Mesenchymal stem cell (in vitro differentiated cells and primary cell): Measurements from ENCODE around the gene RAPGEF1.

Experiments
- DNase-seq: peaks from one replicate; pipeline ENCODE4 v3.0.0-alpha.2; 2013
- H2AFZ ChIP-seq: one replicate; pipeline ENCODE4 v1.6.1; 2013; ENCODE audit warnings: low read depth, mild to moderate bottlenecking, control low read depth, inconsistent platforms, low read length, moderate library complexity
- H2AK5ac ChIP-seq: 2 replicates; pipeline ENCODE4 v1.6.1; 2013; ENCODE audit warnings: low read length, moderate library complexity, mild to moderate bottlenecking, inconsistent platforms; ENCODE audit not compliant: severe bottlenecking
- H2BK120ac ChIP-seq: one replicate; pipeline ENCODE4 v1.6.1; 2013; ENCODE audit warnings: low read depth, mild to moderate bottlenecking, inconsistent platforms, low read length, moderate library complexity
- H2BK12ac ChIP-seq, 2 experiments: one replicate each; pipeline ENCODE4 v1.6.1; 2013; ENCODE audit warnings: inconsistent platforms in 2 of 2, low read length in 2 of 2, mild to moderate bottlenecking in 2 of 2, moderate library complexity in 2 of 2, control low read depth in 1 of 2
- H2BK15ac ChIP-seq: one replicate; pipeline ENCODE4 v1.6.1; 2013; ENCODE audit warnings: mild to moderate bottlenecking, low read depth, inconsistent platforms; ENCODE audit not compliant: poor library complexity, severe bottlenecking
- H2BK5ac ChIP-seq: 2 replicates; pipeline ENCODE4 v1.6.1; 2013; ENCODE audit warnings: low read depth, mild to moderate bottlenecking, low read length, control low read depth, inconsistent platforms; ENCODE audit not compliant: poor library complexity, severe bottlenecking
- H3K14ac ChIP-seq, 2 experiments: one replicate each; pipeline ENCODE4 v1.6.1; 2013; ENCODE audit warnings: inconsistent platforms in 2 of 2, low read length in 2 of 2, control low read depth in 1 of 2, mild to moderate bottlenecking in 1 of 2, moderate library complexity in 1 of 2
- H3K18ac ChIP-seq, 2 experiments: one replicate each; pipeline ENCODE4 v1.6.1; 2013; ENCODE audit warnings: inconsistent platforms in 2 of 2, low read length in 2 of 2, control low read depth in 1 of 2, low read depth in 1 of 2, mild to moderate bottlenecking in 1 of 2
- H3K23ac ChIP-seq, 2 experiments: one replicate each; pipeline ENCODE4 v1.6.1; 2013; ENCODE audit warnings: inconsistent platforms in 2 of 2, low read length in 2 of 2, mild to moderate bottlenecking in 2 of 2, moderate library complexity in 2 of 2, control low read depth in 1 of 2
- H3K27ac ChIP-seq: 2 replicates; pipeline ENCODE4 v1.5.1; 2013; ENCODE audit warnings: mild to moderate bottlenecking, moderate library complexity, low read length, control low read depth, inconsistent platforms; ENCODE audit not compliant: poor library complexity, severe bottlenecking
- H3K27me3 ChIP-seq, 2 experiments: 2 replicates each; pipeline versions ENCODE4 v1.6.1 to v1.7.0; 2013; ENCODE audit warnings: low read length in 2 of 2, mild to moderate bottlenecking in 2 of 2, moderate library complexity in 2 of 2, control low read depth in 1 of 2, inconsistent platforms in 1 of 2; ENCODE audit not compliant: control insufficient read depth in 1 of 2, insufficient read depth in 1 of 2
- H3K36me3 ChIP-seq, 2 experiments: 2 replicates each; pipeline versions ENCODE4 v1.6.1 to v1.7.0; 2013; ENCODE audit warnings: low read length in 2 of 2, control low read depth in 1 of 2, inconsistent platforms in 1 of 2, low read depth in 1 of 2, mild to moderate bottlenecking in 1 of 2; ENCODE audit not compliant: insufficient read depth in 2 of 2, control insufficient read depth in 1 of 2
- H3K4ac ChIP-seq, 2 experiments: one replicate each; pipeline ENCODE4 v1.6.1; 2013; ENCODE audit warnings: inconsistent platforms in 2 of 2, low read length in 2 of 2, mild to moderate bottlenecking in 2 of 2, moderate library complexity in 2 of 2, control low read depth in 1 of 2, low read depth in 1 of 2
- H3K4me1 ChIP-seq: 2 replicates; pipeline ENCODE4 v1.6.1; 2013; ENCODE audit warnings: low read depth, low read length, control low read depth; ENCODE audit not compliant: control insufficient read depth, insufficient read depth
- H3K4me2 ChIP-seq: 2 replicates; pipeline ENCODE4 v1.6.1; 2013; ENCODE audit warnings: low read length, mild to moderate bottlenecking, inconsistent platforms; ENCODE audit not compliant: poor library complexity, severe bottlenecking
- H3K4me3 ChIP-seq, 2 experiments: 2 replicates each; pipeline versions ENCODE4 v1.5.1 to v1.7.0; 2013; ENCODE audit warnings: low read length in 2 of 2, mild to moderate bottlenecking in 2 of 2, control low read depth in 1 of 2, low read depth in 1 of 2; ENCODE audit not compliant: insufficient read depth in 1 of 2
- H3K79me1 ChIP-seq: replicated peaks from 2 replicates; pipeline ENCODE4 v1.6.1; 2013; ENCODE audit warnings: mild to moderate bottlenecking, control low read depth, low read length, inconsistent platforms; ENCODE audit not compliant: poor library complexity, severe bottlenecking
- H3K9ac ChIP-seq: 2 replicates; pipeline ENCODE4 v1.7.0; 2013; ENCODE audit warnings: mild to moderate bottlenecking, low read length, moderate library complexity
- H3K9me3 ChIP-seq: 2 replicates; pipeline ENCODE4 v1.7.0; 2013; ENCODE audit warnings: mild to moderate bottlenecking, low read length; ENCODE audit not compliant: control insufficient read depth
- H4K8ac ChIP-seq: one replicate; pipeline ENCODE4 v1.6.1; 2013; ENCODE audit warnings: inconsistent platforms, mild to moderate bottlenecking, low read length, moderate library complexity
- H4K91ac ChIP-seq: one replicate; pipeline ENCODE4 v1.6.1; 2013; ENCODE audit warnings: mild to moderate bottlenecking, low read length, inconsistent platforms
- WGBS: methylation state at CpG from one replicate; pipeline ENCODE4 v1.1.7; 2013; ENCODE audit warnings: mixed read lengths; 5-methylcytosine and 5-hydroxymethylcytosine counted together

RAPGEF1 gene

GRCh38 chr9:131627326-131627647 is 112.6 kb downstream of the RAPGEF1 start:
- no peak overlapping the region for H2BK12ac ChIP-seq
- WGBS, result 90% methylated on average over 8 of the region's 8 CpGs
- peaks cover 11% of the 10 kb centered on the region for H3K79me1 ChIP-seq
- H3K14ac ChIP-seq, result no peak overlapping the region
- no peak overlapping the region for H2BK120ac ChIP-seq
- H2BK15ac ChIP-seq, result no peak overlapping the region
- no peak overlapping the region for H3K4ac ChIP-seq
- DNase-seq, result no peak
- no peaks in the 10 kb centered on the region for H3K9me3 ChIP-seq
- H3K4me1 ChIP-seq, result peaks cover 34% of the 10 kb centered on the region
- no peak overlapping the region for H4K8ac ChIP-seq
- no peaks in the 10 kb centered on the region for H3K27me3 ChIP-seq
- H2AK5ac ChIP-seq, result no peak overlapping the region
- H2AFZ ChIP-seq, result no peak overlapping the region
- peak overlapping the region; percentile 53 for H3K4me2 ChIP-seq
- H3K18ac ChIP-seq, result peak overlapping the region in 1 of 2 experiments; percentile 35
- H3K9ac ChIP-seq, result no peak overlapping the region
- H3K36me3 ChIP-seq, result peaks cover 31 to 46% of the 10 kb centered on the region in 2 experiments
- no peak overlapping the region for H4K91ac ChIP-seq
- no peak overlapping the region for H3K4me3 ChIP-seq
- H3K27ac ChIP-seq, result peak overlapping the region; percentile 53
- no peak overlapping the region for H2BK5ac ChIP-seq
- H3K23ac ChIP-seq, result no peak overlapping the region

DNA sequence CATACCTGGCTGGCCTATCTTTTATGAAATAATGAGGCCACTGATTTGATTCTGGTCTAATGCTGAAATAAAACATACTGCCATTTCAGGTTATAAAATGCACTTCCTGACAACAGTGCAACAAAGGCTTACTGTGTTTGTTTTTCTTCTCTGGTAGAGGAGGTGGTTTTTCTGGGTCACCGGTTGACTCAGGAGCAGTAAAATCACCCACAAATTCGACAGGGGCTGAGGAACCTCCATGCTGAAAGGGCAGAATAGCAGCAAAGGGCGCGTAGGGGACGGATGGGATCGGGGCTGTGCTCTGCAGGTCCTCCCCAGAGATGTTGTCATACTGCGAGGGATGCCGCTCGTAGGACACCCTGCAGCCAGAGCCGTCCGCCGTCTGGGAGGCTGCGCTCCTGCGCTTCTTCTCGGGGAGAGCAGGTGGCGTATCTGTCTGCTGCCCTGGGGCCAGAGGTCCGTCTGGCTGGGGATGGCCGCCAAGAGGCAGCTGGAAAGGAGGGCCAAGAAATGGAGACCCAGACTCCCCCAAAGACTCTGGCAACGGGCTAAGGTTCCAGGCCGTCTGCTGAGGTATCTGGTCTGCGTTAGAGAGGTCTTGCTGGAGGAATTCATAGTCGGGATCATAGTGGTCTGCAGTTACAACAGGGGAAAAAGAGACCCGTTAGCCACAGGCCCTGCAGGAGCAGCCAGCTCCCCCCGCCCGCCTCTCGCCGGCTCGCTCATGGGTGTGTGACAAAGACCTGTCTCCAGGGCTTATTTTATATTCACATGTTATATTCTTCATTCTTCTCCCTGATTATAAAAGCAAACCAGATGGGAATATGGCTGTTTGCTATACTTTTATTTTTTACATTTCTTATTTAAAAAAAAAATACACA is 113.8 kb downstream of the RAPGEF1 start:
- H3K4me2 ChIP-seq, result no peak overlapping the region

DNA sequence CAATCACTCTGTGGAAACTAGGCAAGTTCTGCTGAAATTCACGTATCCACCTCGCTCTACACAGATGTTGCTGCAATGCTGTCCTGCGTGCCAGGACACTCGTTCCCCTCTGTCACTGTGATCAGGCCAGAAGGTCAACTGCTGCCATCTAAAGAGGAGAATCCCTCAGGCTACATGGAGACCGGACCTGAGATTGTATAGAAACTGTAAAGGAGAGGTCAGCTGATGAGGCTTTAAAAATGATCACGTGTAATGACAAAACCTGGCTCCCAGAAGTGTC is 114.4 kb downstream of the RAPGEF1 start:
- WGBS, result 98% methylated on average over 6 of the region's 6 CpGs
- Histone ChIP-seq H2BK120ac (no peak overlapping the region), H2BK5ac (no peak overlapping the region), H3K18ac (no peak overlapping the region), H3K14ac (no peak overlapping the region), H2AK5ac (no peak overlapping the region), H3K27ac (no peak overlapping the region), H3K4me3 (no peak overlapping the region), H2BK12ac (no peak overlapping the region), H3K27me3 (no peaks in the 10 kb centered on the region), H2BK15ac (no peak overlapping the region), H3K9ac (peak overlapping the region; percentile 37), H3K36me3 (peaks cover 45 to 52% of the 10 kb centered on the region in 2 experiments), H3K4me2 (no peak overlapping the region), H4K91ac (no peak overlapping the region), H2AFZ (no peak overlapping the region), H3K4me1 (peaks cover 39% of the 10 kb centered on the region), H3K4ac (no peak overlapping the region), H3K9me3 (no peaks in the 10 kb centered on the region), H3K23ac (no peak overlapping the region), H3K79me1 (peaks cover 11% of the 10 kb centered on the region), H4K8ac (no peak overlapping the region)
- DNase-seq, result no peak

More for the DNA sequence above, 113.8 kb downstream of the RAPGEF1 start:
- no peak overlapping the region for H3K14ac ChIP-seq
- no peak overlapping the region for H3K4ac ChIP-seq
- WGBS, result 89% methylated on average over 24 of the region's 28 CpGs
- no peak overlapping the region for H4K91ac ChIP-seq
- H2AK5ac ChIP-seq, result no peak overlapping the region
- no peak overlapping the region for H2BK12ac ChIP-seq
- H2AFZ ChIP-seq, result no peak overlapping the region
- H3K23ac ChIP-seq, result no peak overlapping the region
- H4K8ac ChIP-seq, result no peak overlapping the region
- no peak for DNase-seq
- H3K9ac ChIP-seq, result no peak overlapping the region
- H3K18ac ChIP-seq, result no peak overlapping the region
- no peaks in the 10 kb centered on the region for H3K9me3 ChIP-seq
- H3K4me3 ChIP-seq, result no peak overlapping the region
- H3K27me3 ChIP-seq, result no peaks in the 10 kb centered on the region
- H3K79me1 ChIP-seq, result peaks cover 13% of the 10 kb centered on the region
- no peak overlapping the region for H2BK15ac ChIP-seq
- H3K27ac ChIP-seq, result no peak overlapping the region
- peaks cover 34% of the 10 kb centered on the region for H3K4me1 ChIP-seq
- H2BK120ac ChIP-seq, result no peak overlapping the region
- H3K36me3 ChIP-seq, result peaks cover 40 to 49% of the 10 kb centered on the region in 2 experiments
- no peak overlapping the region for H2BK5ac ChIP-seq

- Histone ChIP-seq H3K23ac (no peak overlapping the region), H3K9me3 (no peaks in the 10 kb centered on the region), H2AK5ac (no peak overlapping the region), H3K4me2 (no peak overlapping the region), H3K79me1 (peaks cover 6% of the 10 kb centered on the region), H3K27ac (no peak overlapping the region), H2BK5ac (no peak overlapping the region), H3K18ac (no peak overlapping the region), H3K27me3 (no peaks in the 10 kb centered on the region), H3K14ac (no peak overlapping the region), H3K4me1 (peaks cover 39% of the 10 kb centered on the region), H2BK12ac (no peak overlapping the region), H2BK15ac (no peak overlapping the region), H3K9ac (peak overlapping the region; percentile 37), H4K91ac (no peak overlapping the region), H4K8ac (no peak overlapping the region), H3K4ac (no peak overlapping the region), H2AFZ (no peak overlapping the region), H3K36me3 (peaks cover 47 to 53% of the 10 kb centered on the region in 2 experiments), H3K4me3 (no peak overlapping the region), H2BK120ac (no peak overlapping the region)
- 89% methylated on average over 13 of the region's 13 CpGs for WGBS
- no peak for DNase-seq
Observed at GRCh38 chr9:131624636-131625507, 115.0 kb downstream of the RAPGEF1 start.
